Stimulated activated CD4-positive, alpha-beta T cell treated with anti-CD3 and anti-CD28 coated beads, Interleukin-1b, Interleukin-23, amount 100 ng/mL, for 1 hour (primary cell): ENCODE data around the gene KCNAB3.
"Not testable (repeated sequence)": the region's sequence is repeated elsewhere in the genome, so short reads cannot be mapped to it uniquely, and the experiment has no call there.

Experiments
- DNase-seq, 2 donors: peaks; one replicate each; pipeline ENCODE4 v3.0.0-alpha.2; 2020; ENCODE audit warnings: low read depth in 2 of 2

The KCNAB3 gene

GRCh38 chr17:7929158-7930023 lies at the start of gene KCNAB3:
KCNAB3 (minus strand) TSS chr17:7929856; CDS start chr17:7929435, 421 bp downstream.
- DNase-seq: no peak

GRCh38 chr17:7977805-7978204 lies 48.1 kb upstream of the KCNAB3 start:
- DNase-seq: no peak

- DNase-seq: no peak
Observed at GRCh38 chr17:7977039-7977438, 47.4 kb upstream of the KCNAB3 start.

GRCh38 chr17:7974638-7975131 lies 45.0 kb upstream of the KCNAB3 start:
- no peak for DNase-seq

GRCh38 chr17:7972131-7972785 lies 42.6 kb upstream of the KCNAB3 start:
- DNase-seq: no peak

- no peak for DNase-seq
Observed at GRCh38 chr17:7971651-7972050, 42.0 kb upstream of the KCNAB3 start.

- DNase-seq: no peak
Observed at GRCh38 chr17:7969433-7969832, 39.8 kb upstream of the KCNAB3 start.

- DNase-seq: no peak
Observed at GRCh38 chr17:7967751-7968150, 38.1 kb upstream of the KCNAB3 start.

- no peak for DNase-seq
Observed at GRCh38 chr17:7961421-7961820, 31.8 kb upstream of the KCNAB3 start.

GRCh38 chr17:7959503-7960253 lies 30.0 kb upstream of the KCNAB3 start:
- no peak for DNase-seq

GRCh38 chr17:7956228-7956965 lies 26.7 kb upstream of the KCNAB3 start:
- DNase-seq: no peak

- DNase-seq: no peak
Observed at GRCh38 chr17:7955414-7956227, 26.0 kb upstream of the KCNAB3 start.

- DNase-seq: not testable (repeated sequence)
Observed at GRCh38 chr17:7953266-7953665, 23.6 kb upstream of the KCNAB3 start.

GRCh38 chr17:7951143-7951792 lies 21.6 kb upstream of the KCNAB3 start:
- DNase-seq: no peak

- no peak for DNase-seq
Observed at GRCh38 chr17:7950578-7950977, 20.9 kb upstream of the KCNAB3 start.

GRCh38 chr17:7947651-7948050 lies 18.0 kb upstream of the KCNAB3 start:
- DNase-seq: no peak

- no peak for DNase-seq
Observed at GRCh38 chr17:7946441-7946840, 16.8 kb upstream of the KCNAB3 start.

GRCh38 chr17:7945651-7946050 lies 16.0 kb upstream of the KCNAB3 start:
- DNase-seq: no peak

GRCh38 chr17:7944326-7944725 lies 14.7 kb upstream of the KCNAB3 start:
- DNase-seq: no peak

- no peak for DNase-seq
Observed at GRCh38 chr17:7943291-7943690, 13.6 kb upstream of the KCNAB3 start.
